HL-60 (cell line): ENCODE measurements around the gene MZB1.

Experiments
- DNase-seq, 2 experiments: peaks; one replicate each; pipeline ENCODE4 v3.0.0-alpha.2; 2010 to 2020; ENCODE audit warnings: low read depth in 1 of 2, low spot score in 1 of 2
- H3K27ac ChIP-seq: fragments of 250-450 bp; sonication (Bioruptor Pico); replicated peaks from 2 replicates; pipeline ENCODE4 v1.5.1; 2020; ENCODE audit warnings: mild to moderate bottlenecking, moderate library complexity
- H3K27me3 ChIP-seq: fragments of 250-450 bp; sonication (Bioruptor Pico); 2 replicates; pipeline ENCODE4 v1.5.1; 2021; ENCODE audit warnings: mild to moderate bottlenecking, moderate library complexity; ENCODE audit not compliant: insufficient read depth, poor library complexity, severe bottlenecking
- H3K4me3 ChIP-seq: replicated peaks from 2 replicates; pipeline ENCODE4 v1.5.1; 2011; ENCODE audit warnings: mild to moderate bottlenecking, control low read depth, low read length; ENCODE audit not compliant: insufficient read depth
- CTCF ChIP-seq: IDR thresholded peaks from one replicate; pipeline ENCODE4 v1.5.1; 2011; ENCODE audit warnings: low read length, control low read depth, inconsistent platforms; ENCODE audit not compliant: insufficient read depth
- GABPA ChIP-seq: IDR thresholded peaks from 2 replicates; pipeline ENCODE4 v1.6.1; 2012; ENCODE audit warnings: low read depth
- POLR2AphosphoS5 ChIP-seq: IDR thresholded peaks from 2 replicates; pipeline ENCODE4 v1.6.1; 2012; ENCODE audit warnings: low read depth
- REST ChIP-seq: IDR thresholded peaks from 2 replicates; pipeline ENCODE4 v1.6.1; 2012; ENCODE audit warnings: low read depth; ENCODE audit not compliant: insufficient replicate concordance
- SPI1 ChIP-seq: IDR thresholded peaks from 2 replicates; pipeline ENCODE4 v1.6.1; 2012; ENCODE audit warnings: low read depth, mild to moderate bottlenecking, borderline replicate concordance

The MZB1 gene

GRCh38 chr5:139384591-139385051, 5.1 kb downstream of the MZB1 start:
- TF ChIP-seq GABPA (no peak), SPI1 (no peak), CTCF (no peak), REST (no peak), POLR2AphosphoS5 (no peak)
- H3K27me3 ChIP-seq = no peaks in the 10 kb centered on the region
- no peak for DNase-seq
- H3K4me3 ChIP-seq = no peak overlapping the region
- peak overlapping the region; percentile 87 for H3K27ac ChIP-seq

- TF ChIP-seq SPI1 (no peak), POLR2AphosphoS5 (no peak), GABPA (no peak), CTCF (no peak), REST (no peak)
- no peak for DNase-seq
- H3K27ac ChIP-seq = peak overlapping the region; percentile 87; the same call in 1 of the 2 replicates
These were observed 5.6 kb downstream of the MZB1 start for GRCh38 chr5:139383993-139384590.

GRCh38 chr5:139383275-139383992, 6.3 kb downstream of the MZB1 start, which contains the start of gene SLC23A1:
Gene SLC23A1, minus strand, starts transcription at chr5:139383297. Its CDS starts 44 bp downstream, at chr5:139383253.
- no peak within 1 kb of the TSS for H3K4me3 ChIP-seq
- H3K27me3 ChIP-seq = no peaks in the 10 kb centered on the region
- DNase-seq = no peak
- H3K27ac ChIP-seq = no peak within 1 kb of the TSS
- no peak for TF ChIP-seq CTCF
- TF ChIP-seq REST = no peak
- TF ChIP-seq POLR2AphosphoS5 = no peak
- TF ChIP-seq GABPA = no peak
- TF ChIP-seq SPI1 = no peak

More at GRCh38 chr5:139383993-139384590, 5.6 kb downstream of the MZB1 start:
- no peak overlapping the region for H3K4me3 ChIP-seq
- no peaks in the 10 kb centered on the region for H3K27me3 ChIP-seq
